Measurements from ENCODE around the gene ADCY5.
A peak's percentile ranks its signal among the peaks of the same experiment; 100 is the strongest.

Gene ADCY5

GRCh38 chr3:123447749-123448517, 957 bp downstream of the ADCY5 start:
- Histone ChIP-seq H3K4me3 (ENCODE audit: low read length in 2 of 2) (peak overlapping the region; percentile 55 to 66), H3K36me3 (replicated peaks in 1 of 2; ENCODE audit: control insufficient read depth in 2 of 2, insufficient read depth in 2 of 2, low read length in 2 of 2) (no peaks in the 10 kb centered on the region), H3K27ac (replicated peaks; ENCODE audit: low read length) (no peak overlapping the region), H3K23ac (ENCODE audit: low read depth, low read length, poor library complexity) (peak overlapping the region; percentile 83), H3K14ac (ENCODE audit: low read length) (peak overlapping the region; percentile 86), H4K8ac (ENCODE audit: low read depth, low read length) (no peak overlapping the region), H4K91ac (ENCODE audit: low read depth, low read length, poor library complexity) (peak overlapping the region; percentile 4), H3K9ac (ENCODE audit: low read depth, low read length, poor library complexity) (peak overlapping the region; percentile 70), H2BK15ac (ENCODE audit: low read length) (peak overlapping the region; percentile 55), H2AFZ (ENCODE audit: low read length) (peak overlapping the region; percentile 100), H3K9me3 (replicated peaks in 1 of 2; ENCODE audit: control insufficient read depth in 2 of 2, insufficient read depth in 1 of 2, low read depth in 1 of 2, low read length in 2 of 2) (peaks cover 0 to 2% of the 10 kb centered on the region in 2 donors), H3K27me3 (ENCODE audit: control insufficient read depth in 3 of 3, insufficient read depth in 3 of 3, low read depth in 1 of 3, low read length in 3 of 3) (peaks cover 9 to 71% (median 35%) of the 10 kb centered on the region in 3 experiments), H2BK12ac (ENCODE audit: low read length) (peak overlapping the region; percentile 95), H2AK5ac (ENCODE audit: low read depth, low read length) (peak overlapping the region; percentile 82), H2BK120ac (ENCODE audit: low read depth, low read length) (no peak overlapping the region), H3K79me1 (ENCODE audit: low read depth, low read length) (no peaks in the 10 kb centered on the region), H3K4ac (ENCODE audit: low read length) (no peak overlapping the region), H3K4me2 (ENCODE audit: insufficient read depth, low read length, poor library complexity, severe bottlenecking) (peak overlapping the region; percentile 96), H3K4me1 (ENCODE audit: control insufficient read depth in 2 of 2, insufficient read depth in 1 of 2, low read depth in 1 of 2, low read length in 2 of 2) (peaks cover 0 to 5% of the 10 kb centered on the region in 2 donors), H2BK5ac (ENCODE audit: low read length) (no peak overlapping the region), H3K18ac (ENCODE audit: low read length) (peak overlapping the region; percentile 62)
- DNase-seq (ENCODE audit: low spot score) = peak; percentile 12
- no CpG with 5 or more reads among the region's 110 CpGs for WGBS, 2 donors (ENCODE audit: extremely low coverage in 2 of 2, insufficient read length in 2 of 2, insufficient replicate concordance in 1 of 2)

- peaks cover 0 to 2% of the 10 kb centered on the region in 2 donors for H3K9me3 ChIP-seq (replicated peaks in 1 of 2; ENCODE audit: control insufficient read depth in 2 of 2, insufficient read depth in 1 of 2, low read depth in 1 of 2, low read length in 2 of 2)
- H3K4me1 ChIP-seq (ENCODE audit: control insufficient read depth in 2 of 2, insufficient read depth in 1 of 2, low read depth in 1 of 2, low read length in 2 of 2) = peaks cover 0 to 5% of the 10 kb centered on the region in 2 donors
- H4K91ac ChIP-seq (ENCODE audit: low read depth, low read length, poor library complexity) = peak overlapping the region; percentile 4
- H3K18ac ChIP-seq (ENCODE audit: low read length) = peak overlapping the region; percentile 59
- peak overlapping the region; percentile 82 for H2AK5ac ChIP-seq (ENCODE audit: low read depth, low read length)
- no peak overlapping the region for H2BK5ac ChIP-seq (ENCODE audit: low read length)
- H3K27ac ChIP-seq (replicated peaks; ENCODE audit: low read length) = no peak overlapping the region
- peak overlapping the region; percentile 55 for H2BK15ac ChIP-seq (ENCODE audit: low read length)
- no peak for DNase-seq (ENCODE audit: low spot score)
- peak overlapping the region; percentile 70 for H3K9ac ChIP-seq (ENCODE audit: low read depth, low read length, poor library complexity)
- H2BK120ac ChIP-seq (ENCODE audit: low read depth, low read length) = no peak overlapping the region
- H4K8ac ChIP-seq (ENCODE audit: low read depth, low read length) = no peak overlapping the region
- H2AFZ ChIP-seq (ENCODE audit: low read length) = no peak overlapping the region
- no peak overlapping the region for H3K4me2 ChIP-seq (ENCODE audit: insufficient read depth, low read length, poor library complexity, severe bottlenecking)
- H3K23ac ChIP-seq (ENCODE audit: low read depth, low read length, poor library complexity) = peak overlapping the region; percentile 83
- H3K4ac ChIP-seq (ENCODE audit: low read length) = no peak overlapping the region
- WGBS, 2 donors (ENCODE audit: extremely low coverage in 2 of 2, insufficient read length in 2 of 2, insufficient replicate concordance in 1 of 2) = no CpG with 5 or more reads among the region's 27 CpGs
- peaks cover 9 to 75% (median 35%) of the 10 kb centered on the region in 3 experiments for H3K27me3 ChIP-seq (ENCODE audit: control insufficient read depth in 3 of 3, insufficient read depth in 3 of 3, low read depth in 1 of 3, low read length in 3 of 3)
- peak overlapping the region in 1 of 2 donors; percentile 3 for H3K4me3 ChIP-seq (ENCODE audit: low read length in 2 of 2)
- peak overlapping the region; percentile 95 for H2BK12ac ChIP-seq (ENCODE audit: low read length)
- H3K79me1 ChIP-seq (ENCODE audit: low read depth, low read length) = no peaks in the 10 kb centered on the region
- H3K14ac ChIP-seq (ENCODE audit: low read length) = peak overlapping the region; percentile 86
- no peaks in the 10 kb centered on the region for H3K36me3 ChIP-seq (replicated peaks in 1 of 2; ENCODE audit: control insufficient read depth in 2 of 2, insufficient read depth in 2 of 2, low read length in 2 of 2)
Observed at GRCh38 chr3:123447416-123447748, 1.5 kb downstream of the ADCY5 start.

GRCh38 chr3:123446610-123447109, 2.2 kb downstream of the ADCY5 start:
- H2BK12ac ChIP-seq (ENCODE audit: low read length) = no peak overlapping the region
- H3K4ac ChIP-seq (ENCODE audit: low read length) = no peak overlapping the region
- H3K14ac ChIP-seq (ENCODE audit: low read length) = no peak overlapping the region
- H3K36me3 ChIP-seq (replicated peaks in 1 of 2; ENCODE audit: control insufficient read depth in 2 of 2, insufficient read depth in 2 of 2, low read length in 2 of 2) = no peaks in the 10 kb centered on the region
- H3K27ac ChIP-seq (replicated peaks; ENCODE audit: low read length) = no peak overlapping the region
- H2BK5ac ChIP-seq (ENCODE audit: low read length) = no peak overlapping the region
- DNase-seq (ENCODE audit: low spot score) = no peak
- no peak overlapping the region for H4K8ac ChIP-seq (ENCODE audit: low read depth, low read length)
- no peak overlapping the region for H2BK120ac ChIP-seq (ENCODE audit: low read depth, low read length)
- no CpG with 5 or more reads among the region's 6 CpGs for WGBS, 2 donors (ENCODE audit: extremely low coverage in 2 of 2, insufficient read length in 2 of 2, insufficient replicate concordance in 1 of 2)
- no peak overlapping the region for H3K23ac ChIP-seq (ENCODE audit: low read depth, low read length, poor library complexity)
- no peak overlapping the region for H2AFZ ChIP-seq (ENCODE audit: low read length)
- no peak overlapping the region for H3K18ac ChIP-seq (ENCODE audit: low read length)
- no peak overlapping the region for H3K4me2 ChIP-seq (ENCODE audit: insufficient read depth, low read length, poor library complexity, severe bottlenecking)
- no peak overlapping the region for H2AK5ac ChIP-seq (ENCODE audit: low read depth, low read length)
- H3K9ac ChIP-seq (ENCODE audit: low read depth, low read length, poor library complexity) = no peak overlapping the region
- peaks cover 0 to 2% of the 10 kb centered on the region in 2 donors for H3K9me3 ChIP-seq (replicated peaks in 1 of 2; ENCODE audit: control insufficient read depth in 2 of 2, insufficient read depth in 1 of 2, low read depth in 1 of 2, low read length in 2 of 2)
- peaks cover 0 to 5% of the 10 kb centered on the region in 2 donors for H3K4me1 ChIP-seq (ENCODE audit: control insufficient read depth in 2 of 2, insufficient read depth in 1 of 2, low read depth in 1 of 2, low read length in 2 of 2)
- H3K27me3 ChIP-seq (ENCODE audit: control insufficient read depth in 3 of 3, insufficient read depth in 3 of 3, low read depth in 1 of 3, low read length in 3 of 3) = peaks cover 9 to 82% (median 35%) of the 10 kb centered on the region in 3 experiments
- no peak overlapping the region for H3K4me3 ChIP-seq (ENCODE audit: low read length in 2 of 2)
- no peaks in the 10 kb centered on the region for H3K79me1 ChIP-seq (ENCODE audit: low read depth, low read length)
- no peak overlapping the region for H2BK15ac ChIP-seq (ENCODE audit: low read length)
- H4K91ac ChIP-seq (ENCODE audit: low read depth, low read length, poor library complexity) = no peak overlapping the region

GRCh38 chr3:123446210-123446609, 2.7 kb downstream of the ADCY5 start:
- Histone ChIP-seq H3K36me3 (replicated peaks in 1 of 2; ENCODE audit: control insufficient read depth in 2 of 2, insufficient read depth in 2 of 2, low read length in 2 of 2) (no peaks in the 10 kb centered on the region), H2BK15ac (ENCODE audit: low read length) (no peak overlapping the region), H3K4me1 (ENCODE audit: control insufficient read depth in 2 of 2, insufficient read depth in 1 of 2, low read depth in 1 of 2, low read length in 2 of 2) (peaks cover 0 to 5% of the 10 kb centered on the region in 2 donors), H3K9ac (ENCODE audit: low read depth, low read length, poor library complexity) (no peak overlapping the region), H3K27me3 (ENCODE audit: control insufficient read depth in 3 of 3, insufficient read depth in 3 of 3, low read depth in 1 of 3, low read length in 3 of 3) (peaks cover 9 to 84% (median 35%) of the 10 kb centered on the region in 3 experiments), H3K27ac (replicated peaks; ENCODE audit: low read length) (no peak overlapping the region), H3K9me3 (replicated peaks in 1 of 2; ENCODE audit: control insufficient read depth in 2 of 2, insufficient read depth in 1 of 2, low read depth in 1 of 2, low read length in 2 of 2) (peaks cover 0 to 2% of the 10 kb centered on the region in 2 donors), H3K23ac (ENCODE audit: low read depth, low read length, poor library complexity) (no peak overlapping the region), H3K79me1 (ENCODE audit: low read depth, low read length) (no peaks in the 10 kb centered on the region), H3K14ac (ENCODE audit: low read length) (no peak overlapping the region), H2BK12ac (ENCODE audit: low read length) (no peak overlapping the region), H2AFZ (ENCODE audit: low read length) (no peak overlapping the region), H4K91ac (ENCODE audit: low read depth, low read length, poor library complexity) (no peak overlapping the region), H3K4me2 (ENCODE audit: insufficient read depth, low read length, poor library complexity, severe bottlenecking) (no peak overlapping the region), H2AK5ac (ENCODE audit: low read depth, low read length) (no peak overlapping the region), H3K18ac (ENCODE audit: low read length) (no peak overlapping the region), H2BK120ac (ENCODE audit: low read depth, low read length) (no peak overlapping the region), H4K8ac (ENCODE audit: low read depth, low read length) (no peak overlapping the region), H3K4ac (ENCODE audit: low read length) (no peak overlapping the region), H3K4me3 (ENCODE audit: low read length in 2 of 2) (no peak overlapping the region), H2BK5ac (ENCODE audit: low read length) (no peak overlapping the region)
- no CpG with 5 or more reads among the region's 2 CpGs for WGBS, 2 donors (ENCODE audit: extremely low coverage in 2 of 2, insufficient read length in 2 of 2, insufficient replicate concordance in 1 of 2)
- no peak for DNase-seq (ENCODE audit: low spot score)

Measured in neuronal stem cell (in vitro differentiated cells).